ENCODE results near the gene PRKCA.

The PRKCA gene

DNA sequence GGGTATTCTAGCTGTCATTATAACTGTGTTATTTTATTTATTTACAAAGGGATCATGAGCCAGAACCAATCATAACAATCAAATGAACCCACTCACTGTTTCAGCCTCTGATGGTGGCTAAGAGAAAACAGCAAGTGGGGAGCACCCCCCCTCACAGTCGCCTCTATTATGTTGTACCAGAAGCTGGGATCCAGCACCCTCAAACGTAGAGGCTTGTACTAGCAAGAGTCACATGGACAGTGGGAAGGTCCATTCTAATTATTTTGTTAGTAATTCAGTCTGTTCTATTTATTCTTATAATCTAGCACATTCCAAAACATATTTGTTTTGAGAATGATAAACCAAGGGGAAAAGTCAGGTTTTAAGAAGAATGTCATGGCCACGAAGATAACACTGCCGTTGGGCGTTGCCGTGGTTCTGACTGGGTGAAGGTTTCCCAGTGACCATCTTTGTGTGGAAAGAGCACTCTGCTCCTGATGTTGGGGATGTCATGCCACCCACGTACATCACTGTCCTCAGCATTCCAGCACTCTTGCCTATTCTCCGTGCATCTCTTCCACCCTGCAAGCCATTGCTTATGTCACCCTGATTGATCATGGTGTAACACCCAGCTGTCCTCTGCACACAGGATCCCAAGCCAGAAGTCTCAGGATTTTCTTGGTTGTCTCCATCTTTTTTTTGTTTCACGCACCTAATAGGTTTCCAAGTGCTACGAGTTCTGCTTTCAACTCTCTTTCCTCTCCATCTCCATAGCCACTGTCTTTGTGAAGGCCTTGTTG is 205.8 kb downstream of the PRKCA start:
- in situ Hi-C loops (cut with MboI; ENCODE audit: low sequenced_read_pairs) = no loop called here

GRCh38 chr17:66508896-66509844 is 206.8 kb downstream of the PRKCA start:
- in situ Hi-C loops (cut with MboI; ENCODE audit: low sequenced_read_pairs) = no loop called here

DNA sequence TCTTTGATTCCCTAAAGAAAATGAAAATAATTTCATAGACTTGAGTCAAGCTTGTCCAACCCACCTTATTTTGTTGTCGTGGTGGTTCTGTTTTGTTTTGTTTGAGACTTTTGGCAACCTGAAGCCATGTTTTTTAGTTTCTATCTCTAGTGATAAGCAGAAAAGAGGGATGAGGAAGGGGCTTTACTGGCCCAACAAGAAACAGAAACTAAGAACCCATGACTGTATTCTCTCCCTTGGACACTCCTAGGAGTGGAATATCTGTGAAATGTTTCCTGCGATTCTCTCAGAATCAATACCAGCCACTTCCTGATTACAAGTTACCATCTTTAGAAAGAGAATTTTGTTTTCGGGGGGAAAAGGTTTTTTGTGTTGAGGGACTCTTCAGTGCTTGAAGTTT is 207.5 kb downstream of the PRKCA start:
- in situ Hi-C loops (cut with MboI; ENCODE audit: low sequenced_read_pairs) = no loop called here

GRCh38 chr17:66511135-66511534 is 208.7 kb downstream of the PRKCA start:
- in situ Hi-C loops (cut with MboI; ENCODE audit: low sequenced_read_pairs) = no loop called here

GRCh38 chr17:66514227-66514806 is 211.9 kb downstream of the PRKCA start:
- in situ Hi-C loops (cut with MboI; ENCODE audit: low sequenced_read_pairs) = no loop called here

GRCh38 chr17:66515974-66516373 is 213.6 kb downstream of the PRKCA start:
- in situ Hi-C loops (cut with MboI; ENCODE audit: low sequenced_read_pairs) = no loop called here

DNA sequence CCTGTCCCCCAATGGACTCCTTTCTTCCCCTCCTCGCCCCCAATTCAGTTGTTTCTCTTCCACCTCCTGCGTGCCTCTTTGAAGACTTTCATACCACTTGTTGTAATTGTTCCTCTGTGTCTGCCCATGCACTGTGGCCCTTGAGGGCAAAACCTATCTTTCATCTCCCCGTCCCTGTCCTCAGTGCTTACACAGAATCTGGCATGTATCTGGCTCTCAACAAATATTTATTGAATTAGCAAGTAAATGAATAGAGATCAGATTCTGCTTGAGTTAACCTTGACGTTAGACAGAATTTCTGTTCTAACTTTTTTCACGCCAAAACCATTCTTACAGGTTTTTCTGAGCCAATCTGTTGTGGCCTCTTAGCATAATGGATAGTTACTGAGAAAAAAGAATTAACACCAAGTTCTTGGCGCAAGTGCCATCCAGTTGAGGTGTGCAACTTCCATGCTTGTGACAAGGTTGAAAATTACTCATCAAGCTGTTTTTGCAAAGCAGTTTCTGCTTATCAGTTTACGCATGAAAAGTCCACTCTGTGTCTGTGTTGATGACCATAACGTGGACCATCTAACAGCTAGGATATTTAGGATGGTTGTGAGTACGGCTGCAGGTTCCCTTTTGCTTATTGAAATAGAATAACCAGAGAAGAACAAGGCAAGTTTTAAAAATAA is 215.1 kb downstream of the PRKCA start:
- in situ Hi-C loops (cut with MboI; ENCODE audit: low sequenced_read_pairs) = no loop called here

- in situ Hi-C loops (cut with MboI; ENCODE audit: low sequenced_read_pairs) = no loop called here
These were observed 215.7 kb downstream of the PRKCA start for GRCh38 chr17:66518108-66518507.

GRCh38 chr17:66518677-66519076 is 216.3 kb downstream of the PRKCA start:
- in situ Hi-C loops (cut with MboI; ENCODE audit: low sequenced_read_pairs) = no loop called here

DNA sequence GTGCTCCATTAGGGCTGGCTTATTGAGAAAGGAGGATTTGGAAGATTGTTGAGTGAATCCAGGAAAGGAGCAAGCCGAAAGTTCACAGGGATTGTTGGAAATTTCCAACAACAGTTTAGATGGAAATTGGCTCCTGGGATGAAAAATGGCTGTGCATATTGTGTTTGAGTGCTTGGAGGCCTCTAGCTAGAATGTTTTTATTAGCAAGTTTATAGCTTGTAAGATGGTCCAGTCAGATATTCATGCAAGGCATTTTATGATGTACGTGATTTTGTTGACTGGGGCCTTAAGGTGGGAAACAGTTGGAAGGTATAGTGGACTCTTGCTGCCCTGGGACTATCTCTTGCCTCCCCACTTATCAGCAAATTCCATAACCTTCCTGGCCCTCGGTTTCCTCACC is 216.7 kb downstream of the PRKCA start:
- in situ Hi-C loops (cut with MboI; ENCODE audit: low sequenced_read_pairs) = no loop called here

- in situ Hi-C loops (cut with MboI; ENCODE audit: low sequenced_read_pairs) = no loop called here
These were observed 218.6 kb downstream of the PRKCA start for GRCh38 chr17:66520999-66521398.

GRCh38 chr17:66522591-66523272 is 220.3 kb downstream of the PRKCA start:
- in situ Hi-C loops (cut with MboI; ENCODE audit: low sequenced_read_pairs) = no loop called here

DNA sequence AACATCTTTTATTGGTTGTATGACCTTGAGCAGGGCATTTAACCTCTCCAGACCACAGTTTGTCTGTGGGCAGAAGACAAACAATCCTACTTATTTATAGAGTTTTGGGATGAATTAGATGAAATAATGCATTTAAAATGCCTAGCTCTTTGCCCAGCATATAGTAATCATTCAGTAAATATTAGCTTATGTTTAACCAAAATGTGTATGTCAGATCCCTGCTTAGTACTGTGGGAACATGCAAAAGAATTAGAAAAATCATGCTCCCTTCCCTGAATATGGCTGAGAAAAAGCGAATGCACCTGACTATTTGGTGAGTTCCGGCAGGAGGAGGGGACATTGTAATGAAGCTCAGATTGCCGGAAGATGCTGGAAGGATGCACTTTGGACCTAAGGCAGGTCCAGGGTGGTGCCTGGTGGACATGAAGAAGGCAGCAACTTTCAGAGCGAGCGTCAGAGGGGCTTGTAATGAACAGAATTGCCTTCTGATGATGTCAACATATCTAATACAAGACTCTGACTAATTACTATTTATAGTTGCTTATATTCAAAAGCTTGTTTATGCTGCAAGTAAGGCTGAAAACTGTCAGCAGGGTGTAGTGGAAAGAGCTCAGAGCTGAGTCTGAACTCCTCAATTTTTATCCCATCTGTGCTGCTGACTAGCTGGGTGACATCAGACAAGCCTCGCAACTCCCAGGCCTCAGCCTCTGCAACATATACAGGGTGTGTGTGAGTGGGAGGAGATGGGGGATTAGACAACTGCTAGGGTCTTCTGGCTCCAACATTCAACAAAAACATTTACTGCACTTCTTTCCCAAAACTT is 221.2 kb downstream of the PRKCA start:
- in situ Hi-C loops (cut with MboI; ENCODE audit: low sequenced_read_pairs) = no loop called here

DNA sequence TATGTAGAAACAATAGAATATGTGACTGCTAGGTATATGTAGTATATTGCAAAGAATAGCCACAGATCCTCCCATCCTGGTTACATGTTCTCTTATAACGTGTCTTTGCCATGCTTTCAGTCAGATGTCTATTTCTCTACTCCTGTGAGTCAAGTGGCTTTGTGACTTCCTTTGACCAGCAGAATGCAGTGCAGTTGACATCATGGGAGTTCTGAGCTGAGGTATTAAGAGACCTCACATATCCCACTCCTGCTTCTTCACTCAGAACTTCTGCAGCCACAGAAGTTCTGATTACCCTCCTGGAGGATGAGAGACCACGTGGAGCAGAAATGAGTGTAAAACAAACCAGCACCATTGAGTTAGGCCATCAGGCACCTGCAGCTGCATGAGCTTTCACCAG is 222.5 kb downstream of the PRKCA start:
- in situ Hi-C loops (cut with MboI; ENCODE audit: low sequenced_read_pairs) = no loop called here

GRCh38 chr17:66525338-66525737 is 222.9 kb downstream of the PRKCA start:
- in situ Hi-C loops (cut with MboI; ENCODE audit: low sequenced_read_pairs) = no loop called here

GRCh38 chr17:66526827-66527226 is 224.4 kb downstream of the PRKCA start:
- in situ Hi-C loops (cut with MboI; ENCODE audit: low sequenced_read_pairs) = no loop called here

DNA sequence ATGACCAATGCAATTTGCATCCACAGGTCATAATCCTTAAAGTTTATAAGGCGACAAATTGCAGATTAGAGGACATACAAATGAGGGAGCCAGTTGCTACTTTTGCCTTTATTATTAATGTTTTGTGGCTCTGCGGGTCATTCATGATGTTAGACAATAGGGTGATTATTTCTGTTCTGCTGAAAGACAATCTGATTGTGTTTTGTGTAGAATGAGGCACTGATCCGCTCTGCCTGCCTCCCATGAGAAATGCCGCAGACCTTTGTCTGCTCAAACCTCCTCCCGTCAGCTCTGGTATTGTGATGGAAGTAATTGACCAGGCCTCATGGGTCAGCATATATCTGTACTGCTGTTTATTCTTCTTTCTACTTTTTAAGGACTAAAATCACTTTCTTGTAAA is 224.9 kb downstream of the PRKCA start:
- in situ Hi-C loops (cut with MboI; ENCODE audit: low sequenced_read_pairs) = no loop called here

DNA sequence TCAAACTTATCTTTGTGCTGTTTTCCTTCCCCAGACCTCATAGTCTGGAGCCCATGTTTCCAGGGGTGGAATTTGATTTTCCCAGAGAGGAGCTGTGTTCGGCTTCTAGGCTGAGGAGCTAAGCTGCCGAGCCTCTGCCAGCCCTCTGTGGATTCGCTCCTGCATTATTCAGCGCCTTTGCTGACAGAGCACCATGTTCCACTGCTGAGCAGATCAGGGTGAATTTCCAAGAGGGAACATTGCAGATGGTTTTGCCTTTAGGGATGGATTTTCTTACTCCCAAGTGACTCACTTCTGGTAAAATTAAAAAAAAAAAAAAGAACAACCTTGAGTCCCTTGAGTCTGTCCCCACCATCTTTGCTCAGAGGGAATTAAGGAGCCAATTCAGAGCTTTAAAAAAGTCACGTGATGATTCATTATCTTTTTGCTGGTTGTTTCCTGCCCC is 229.5 kb downstream of the PRKCA start:
- in situ Hi-C loops (cut with MboI; ENCODE audit: low sequenced_read_pairs) = no loop called here

GRCh38 chr17:66533572-66533971 is 231.2 kb downstream of the PRKCA start:
- in situ Hi-C loops (cut with MboI; ENCODE audit: low sequenced_read_pairs) = no loop called here

- in situ Hi-C loops (cut with MboI; ENCODE audit: low sequenced_read_pairs) = no loop called here
These were observed 231.6 kb downstream of the PRKCA start for GRCh38 chr17:66533986-66534385.

All from hTERT RPE-1 (cell line).